DMS114 treated with DMSO at 0.1 percent for 48 hours (cell line): ENCODE data around the gene EDEM2.
"Not testable (repeated sequence)": the region's sequence is repeated elsewhere in the genome, so short reads cannot be mapped to it uniquely, and the experiment has no call there.

Source experiments
- DNase-seq: peaks from one replicate; lab custom pipeline; 2025; ENCODE audit not compliant: unreplicated experiment; lab: John Stamatoyannopoulos, UW

Gene EDEM2

DNA sequence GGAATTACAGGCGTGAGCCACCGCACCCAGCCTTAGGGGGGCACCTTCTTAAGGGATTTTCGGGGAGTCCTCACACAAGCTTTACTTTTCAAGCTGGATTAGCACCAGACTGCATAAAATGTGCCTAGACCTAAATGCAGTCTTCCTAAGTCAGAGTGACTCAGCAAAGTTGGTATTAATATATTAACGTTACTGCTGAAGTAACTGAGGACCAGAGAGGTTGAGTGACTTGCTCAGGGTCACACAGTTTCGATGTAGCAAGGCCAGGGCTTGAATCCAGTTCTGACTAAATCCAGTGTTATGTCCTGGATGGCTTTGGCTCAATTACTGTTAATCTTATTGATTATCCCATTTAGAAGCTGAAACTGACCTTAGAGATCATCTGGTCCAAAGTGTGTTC lies 13.4 kb downstream of the EDEM2 start:
- no peak for DNase-seq

DNA sequence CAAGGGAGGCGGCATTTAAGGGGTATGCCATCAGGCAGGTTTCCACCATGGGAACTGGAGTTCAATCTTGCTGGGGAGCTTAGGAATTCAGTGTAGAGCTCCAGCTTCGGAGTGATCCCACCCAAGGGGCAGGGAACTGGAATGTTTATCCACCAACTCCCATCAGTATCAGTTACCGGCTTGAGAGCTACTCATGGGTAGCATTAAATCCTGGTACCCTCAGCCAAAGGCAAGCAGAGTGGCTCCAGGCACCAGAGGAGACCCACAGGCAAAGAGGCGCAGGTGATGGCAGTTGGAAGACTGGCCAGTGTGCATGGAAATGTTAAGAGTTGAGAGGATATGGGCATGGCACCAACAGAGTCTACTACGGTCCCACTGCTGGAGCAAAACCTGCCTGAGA lies 14.1 kb downstream of the EDEM2 start:
- DNase-seq, result no peak

DNA sequence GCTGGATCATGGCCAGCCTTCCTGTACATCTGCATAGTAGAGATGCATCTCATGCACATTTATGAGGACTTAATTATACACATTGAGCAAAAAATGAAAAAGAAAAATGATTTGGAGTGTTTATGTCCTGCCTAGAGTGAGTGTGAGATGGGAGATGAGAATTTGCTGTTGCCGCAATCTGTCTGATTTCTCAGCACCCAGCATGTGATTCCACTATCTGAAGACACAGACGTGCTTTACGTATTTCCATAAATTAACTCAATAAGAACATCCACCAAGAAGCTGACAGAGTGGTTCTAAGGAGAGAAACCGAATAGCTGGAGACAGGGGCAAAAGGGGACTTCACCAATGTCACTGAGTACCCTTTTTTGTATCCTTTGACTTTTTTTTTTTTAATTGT lies 15.2 kb downstream of the EDEM2 start:
- DNase-seq, result no peak

DNA sequence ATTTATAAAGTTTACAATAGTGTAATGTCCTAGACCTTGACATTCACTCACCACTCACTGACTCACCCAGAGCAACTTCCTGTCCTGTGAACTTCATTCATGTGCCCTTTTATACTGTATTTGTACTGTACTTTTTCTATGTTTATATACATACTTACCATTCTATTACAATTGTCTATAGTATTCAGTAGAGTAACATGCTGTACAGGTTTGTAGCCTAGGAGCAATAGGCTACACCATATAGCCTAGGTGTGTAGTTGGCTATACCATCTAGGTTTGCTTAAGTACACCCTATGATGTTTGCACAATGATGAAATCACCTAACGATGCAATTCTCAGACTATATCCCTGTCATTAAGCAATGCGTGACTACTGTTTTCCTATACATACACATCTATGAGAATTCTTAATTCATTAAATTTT lies 17.5 kb downstream of the EDEM2 start:
- DNase-seq, result no peak

DNA sequence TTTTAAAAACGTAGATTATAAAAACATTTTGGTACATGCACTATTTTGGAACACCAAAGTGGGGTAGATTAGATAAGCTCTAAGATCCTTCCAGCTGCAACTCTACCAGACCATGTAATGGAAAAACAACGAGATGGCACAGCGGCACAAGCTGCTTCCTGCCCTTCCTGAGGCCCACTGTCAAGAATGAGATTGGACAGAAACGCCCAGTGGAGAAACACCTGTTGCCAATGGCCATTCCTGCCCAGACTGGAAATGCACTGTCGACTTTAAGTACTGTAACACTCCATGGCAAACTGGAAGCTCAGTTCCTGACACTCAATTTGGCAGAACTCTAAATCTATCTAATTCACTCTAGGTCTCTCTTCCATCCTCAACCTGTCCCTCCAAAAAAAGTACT lies 21.4 kb downstream of the EDEM2 start:
- no peak for DNase-seq

DNA sequence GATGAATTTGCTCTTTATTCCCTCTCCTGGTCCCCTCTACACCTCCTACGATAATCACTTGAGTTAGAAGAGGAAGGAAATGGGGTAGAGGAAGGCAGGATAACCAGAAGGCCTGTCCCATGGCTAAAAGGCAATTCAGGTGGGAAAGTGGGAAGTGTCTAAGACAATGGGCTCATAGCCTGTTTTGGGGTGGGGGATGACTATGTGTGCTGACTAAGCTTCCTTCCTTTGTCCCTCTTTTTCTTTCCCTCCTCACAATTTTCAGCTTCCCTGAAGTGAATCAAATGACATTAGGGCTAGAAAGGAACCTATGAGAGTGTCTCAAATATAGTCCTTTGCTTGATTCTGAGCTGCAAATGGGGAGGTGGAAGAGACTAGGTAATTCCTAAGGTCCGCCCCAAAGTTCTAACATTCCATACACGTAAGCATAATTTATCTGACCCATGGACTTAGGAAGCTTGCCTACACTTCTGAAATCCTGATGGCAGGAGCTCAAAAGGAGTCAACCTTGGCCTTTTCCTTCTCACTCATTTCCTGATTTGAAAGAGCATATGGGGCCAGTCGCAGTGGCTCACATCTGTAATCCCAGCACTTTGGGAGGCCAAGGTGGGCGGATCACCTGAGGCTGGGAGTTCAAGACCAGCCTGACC lies 24.3 kb downstream of the EDEM2 start:
- DNase-seq, result no peak

DNA sequence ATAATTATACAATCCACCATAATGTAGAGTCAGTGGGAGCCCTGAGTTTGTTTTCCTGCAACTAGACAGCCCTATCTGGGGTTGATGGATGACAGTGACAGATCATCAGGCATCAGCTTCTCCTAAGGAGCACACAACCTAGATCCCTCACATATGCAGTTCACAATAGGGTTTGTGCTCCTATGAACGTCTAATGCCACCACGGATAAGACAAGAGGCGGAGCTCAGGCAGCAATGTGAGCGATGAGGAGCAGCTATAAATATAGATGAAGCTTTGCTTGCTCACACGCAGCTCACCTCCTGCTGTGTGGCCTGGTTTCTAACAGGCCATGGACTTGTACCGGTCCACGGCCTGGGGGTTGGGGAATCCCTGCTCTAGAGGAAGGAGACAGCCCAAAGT lies 25.9 kb downstream of the EDEM2 start:
- no peak for DNase-seq

DNA sequence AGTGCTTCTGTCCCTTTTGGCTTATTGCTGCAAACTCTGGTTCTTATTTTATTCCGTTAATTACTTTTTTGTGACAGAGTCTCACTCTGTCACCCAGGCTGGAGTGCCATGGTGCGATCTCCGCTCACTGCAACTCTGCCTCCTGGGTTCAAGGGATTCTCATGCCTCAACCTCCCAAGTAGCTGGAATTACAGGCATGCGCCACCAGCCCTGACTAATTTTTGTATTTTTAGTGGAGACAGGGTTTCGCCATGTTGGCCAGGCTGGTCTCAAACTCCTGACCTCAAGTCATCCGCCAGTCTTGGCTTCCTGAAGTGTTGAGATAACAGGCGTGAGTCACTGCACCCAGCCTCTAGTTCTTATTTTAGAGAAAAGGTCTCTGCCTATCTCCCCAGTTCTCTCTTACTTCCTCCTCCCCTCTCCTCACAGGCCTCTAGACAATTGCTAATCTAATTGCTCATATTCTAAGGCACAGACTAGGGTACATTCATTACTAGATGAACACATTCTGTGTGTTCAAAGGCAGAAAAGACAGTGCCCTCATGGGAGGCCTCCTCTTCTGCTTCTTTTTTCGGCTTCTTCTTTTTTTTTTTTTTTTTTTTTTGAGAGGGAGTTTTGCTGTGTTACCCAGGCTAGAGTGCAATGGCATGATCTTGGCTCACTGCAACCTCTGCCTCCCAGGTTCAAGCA lies 27.0 kb downstream of the EDEM2 start:
- DNase-seq, result no peak

DNA sequence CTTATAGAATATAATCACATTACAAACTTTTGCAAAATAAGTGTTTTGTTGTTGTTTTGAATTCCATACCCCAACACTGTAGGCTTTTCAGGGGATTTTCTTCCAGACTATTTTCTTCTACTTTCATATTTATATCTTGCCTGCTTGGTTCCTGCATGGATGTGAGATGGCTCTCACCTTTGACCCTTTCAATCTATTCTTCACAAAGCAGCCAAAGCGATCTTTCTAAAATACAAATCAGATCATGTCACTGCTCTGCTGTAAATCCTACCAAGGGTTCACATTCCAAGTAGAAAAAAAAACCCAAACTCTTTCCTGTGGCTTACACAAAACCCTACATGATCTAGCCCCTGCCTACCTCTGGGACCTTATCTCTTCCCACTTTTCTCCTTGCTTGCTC lies 29.5 kb downstream of the EDEM2 start:
- DNase-seq, result no peak

DNA sequence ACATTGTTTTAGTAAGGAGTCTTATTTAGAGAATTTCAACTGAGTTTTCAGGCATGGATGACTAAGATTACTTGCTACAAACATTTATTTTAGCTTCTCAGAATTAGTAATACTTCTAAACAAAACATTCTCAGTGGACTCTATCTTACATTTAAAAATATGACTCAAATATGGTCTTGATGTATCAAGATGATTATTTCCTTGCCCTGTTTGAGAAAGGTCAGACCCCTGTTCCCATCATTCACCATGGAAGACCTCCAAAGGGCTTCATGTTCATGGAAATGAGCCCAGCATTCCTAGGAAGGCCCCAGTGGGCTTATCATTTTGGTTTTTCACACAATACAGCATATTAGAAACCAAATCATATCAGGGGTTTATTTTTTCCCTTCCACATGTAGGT lies 29.9 kb downstream of the EDEM2 start:
- no peak for DNase-seq

DNA sequence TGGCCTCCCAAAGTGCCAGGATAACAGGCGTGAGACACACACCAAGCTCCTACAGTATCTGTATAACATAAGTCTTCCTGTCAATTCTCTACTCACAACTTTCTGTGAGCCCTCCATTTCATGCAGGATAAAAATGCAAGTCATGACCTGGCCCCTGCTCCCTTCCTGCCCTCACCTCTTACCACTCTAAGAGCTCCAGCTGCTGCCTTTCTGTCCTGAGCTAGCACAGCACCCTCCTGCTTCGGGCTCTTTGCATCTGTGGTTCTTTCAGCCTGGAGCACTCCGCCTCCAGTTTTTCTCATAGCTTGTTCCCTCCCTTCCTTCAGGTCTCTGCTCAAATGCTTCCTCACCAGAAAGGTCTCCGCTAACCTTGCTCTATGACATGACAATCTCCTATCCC lies 30.9 kb downstream of the EDEM2 start:
- no peak for DNase-seq

DNA sequence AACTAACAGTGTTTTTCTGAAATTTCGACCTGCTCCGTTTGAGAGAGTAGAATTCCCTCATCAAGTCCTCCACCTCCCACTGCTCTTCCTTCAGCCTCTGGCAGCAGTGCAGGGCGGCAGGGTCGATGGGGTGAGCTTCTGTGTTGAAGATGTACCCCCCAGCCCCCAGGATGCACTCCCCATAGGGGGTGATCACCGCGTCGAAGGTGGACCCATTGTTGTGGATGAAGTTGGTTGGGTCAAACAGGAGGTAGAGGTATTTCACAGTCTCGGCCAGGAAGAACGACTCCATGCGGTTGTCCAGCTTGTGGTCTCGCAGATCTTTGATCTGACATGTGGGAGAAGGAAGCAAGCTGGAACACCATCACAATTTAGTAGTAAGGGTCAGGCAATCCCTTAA lies 31.5 kb downstream of the EDEM2 start:
- no peak for DNase-seq

DNA sequence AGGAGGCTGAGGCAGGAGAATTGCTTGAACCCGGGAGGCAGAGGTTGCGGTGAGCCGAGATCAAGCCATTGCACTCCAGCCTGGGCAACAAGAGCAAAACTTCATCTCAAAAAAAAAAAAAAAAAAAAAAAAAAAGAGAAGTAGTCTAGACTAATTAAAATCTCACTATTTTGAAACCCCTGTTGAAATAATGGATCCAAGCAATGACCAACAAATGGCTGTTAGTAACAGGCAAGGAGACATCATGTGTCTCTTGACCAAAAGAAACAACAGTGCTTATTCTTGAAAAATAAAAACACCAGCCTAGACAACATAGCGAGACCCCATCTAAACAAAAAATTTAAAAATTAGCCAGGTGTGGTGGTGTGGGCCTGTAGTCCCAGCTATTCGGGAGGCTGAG lies 34.9 kb downstream of the EDEM2 start:
- DNase-seq, result not testable (repeated sequence)

DNA sequence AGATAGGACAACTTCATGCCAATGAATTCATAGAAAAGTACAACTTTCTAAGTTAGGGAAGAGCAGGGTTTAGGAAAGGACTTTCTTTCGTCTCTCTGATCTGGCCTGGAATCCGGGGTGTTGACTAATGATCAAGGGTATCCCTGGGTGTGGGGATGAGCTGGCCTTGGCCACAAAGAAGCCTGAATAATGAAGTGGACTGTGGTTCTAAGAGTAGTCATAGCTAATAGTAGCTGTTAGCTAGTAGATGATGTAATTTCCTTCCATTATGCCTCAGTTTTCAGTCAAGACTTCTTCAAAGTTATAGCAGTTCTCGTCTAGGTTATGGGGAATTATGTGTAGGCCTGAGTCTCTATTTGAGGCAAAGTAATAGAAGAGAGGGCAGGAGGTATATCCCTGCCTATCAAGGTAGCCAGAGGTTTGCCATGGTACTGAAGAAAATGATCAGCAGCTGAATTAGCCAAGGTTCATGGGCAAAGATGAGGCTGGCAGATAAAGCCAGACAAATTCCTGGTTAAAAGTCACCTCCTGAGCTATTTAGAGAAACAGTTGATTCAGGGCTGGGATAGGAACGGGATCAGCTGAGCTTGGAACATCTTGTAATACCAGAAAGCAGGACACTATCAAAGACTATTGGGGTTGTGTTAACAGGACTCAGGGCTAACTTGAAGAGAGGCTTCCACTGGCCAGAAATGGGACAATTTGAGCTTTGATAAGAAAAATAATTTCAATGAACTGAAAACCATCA lies 35.8 kb downstream of the EDEM2 start:
- no peak for DNase-seq

DNA sequence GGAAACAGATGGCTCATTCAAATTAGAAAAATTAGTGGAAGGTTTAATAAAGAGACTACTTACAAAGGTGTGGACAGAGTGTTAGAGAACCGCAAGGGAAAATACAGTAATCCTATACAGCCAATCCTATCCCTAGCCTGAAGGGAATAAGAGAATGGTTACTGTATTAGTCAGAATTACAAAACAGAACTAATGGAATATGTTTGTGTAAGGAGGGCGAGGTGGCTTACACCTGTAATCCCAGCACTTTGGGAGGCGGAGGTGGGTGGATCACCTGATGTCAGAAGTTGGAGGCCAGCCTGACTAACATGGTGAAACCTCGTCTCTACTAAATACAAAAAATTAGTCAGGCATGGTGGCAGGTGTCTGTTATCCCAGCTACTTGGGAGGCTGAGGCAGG lies 38.2 kb downstream of the EDEM2 start:
- DNase-seq, result no peak

DNA sequence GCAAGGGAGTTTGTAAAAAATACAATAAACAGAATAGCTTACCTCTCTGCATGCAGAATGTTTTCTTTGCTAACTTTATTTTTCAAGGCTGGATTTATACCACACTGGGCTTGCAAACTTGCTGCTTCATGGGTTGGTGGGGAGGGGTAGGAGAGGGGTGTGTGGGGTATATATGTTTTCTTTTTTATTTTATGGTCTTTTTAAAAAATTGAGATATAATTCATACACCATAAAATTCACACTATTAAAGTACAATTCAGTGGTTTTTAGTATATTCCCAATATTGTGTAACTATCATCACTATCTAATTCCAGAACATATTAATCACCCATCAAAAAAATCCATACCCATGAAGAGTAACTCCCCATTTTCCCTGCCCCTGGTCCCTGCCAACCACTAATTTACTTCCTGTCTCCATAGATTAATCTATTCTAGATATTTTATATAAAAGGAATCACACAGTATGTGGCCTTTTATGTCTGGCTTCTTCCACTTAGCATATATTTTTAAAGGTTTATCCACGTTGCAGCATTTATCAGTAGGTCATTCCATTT lies 40.2 kb downstream of the EDEM2 start:
- DNase-seq, result no peak

DNA sequence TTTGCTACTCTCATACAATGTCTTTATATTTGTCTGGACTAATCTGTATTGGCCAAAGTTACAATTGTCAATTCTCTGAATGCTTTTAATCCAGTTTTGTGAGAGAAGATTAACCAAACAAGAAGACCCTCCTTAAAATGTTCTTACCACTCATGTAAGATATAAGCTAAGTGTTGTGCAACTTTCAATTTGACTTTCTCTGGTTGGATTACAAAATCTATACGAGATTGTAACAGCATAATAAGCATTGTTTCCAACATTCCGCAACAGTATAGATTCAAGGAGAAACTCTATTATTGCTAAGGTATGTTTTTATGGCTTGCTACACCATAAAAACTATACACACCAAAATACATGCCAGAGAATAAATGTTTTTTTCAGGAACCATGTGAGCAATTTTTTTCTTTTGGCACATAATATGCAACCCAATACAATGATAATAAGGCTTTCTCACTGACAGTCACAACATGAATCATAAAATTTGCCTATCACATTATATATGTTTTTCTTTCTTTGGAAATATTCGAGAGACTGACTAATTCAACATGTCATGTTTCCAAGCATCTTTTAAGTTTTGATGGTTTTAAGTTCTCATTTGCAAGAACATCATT lies 42.3 kb downstream of the EDEM2 start:
- DNase-seq, result no peak

DNA sequence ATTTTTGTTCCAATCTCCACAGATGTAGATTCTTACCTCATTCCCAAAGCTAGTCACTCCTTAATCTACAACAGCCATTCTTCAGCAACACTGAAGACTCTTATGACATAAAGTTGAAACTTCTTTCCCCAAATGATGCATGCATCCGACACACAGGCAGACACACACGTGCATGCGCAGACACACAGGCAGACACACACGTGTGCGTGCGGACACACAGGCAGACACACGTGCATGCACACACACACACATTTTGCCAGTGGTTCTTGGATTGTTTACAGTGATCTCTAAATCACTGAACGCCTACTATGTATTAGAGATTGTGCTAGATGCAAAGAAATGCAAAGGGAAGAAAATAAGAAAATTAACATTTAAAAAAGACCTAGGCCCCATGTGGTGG lies 45.5 kb downstream of the EDEM2 start:
- no peak for DNase-seq

DNA sequence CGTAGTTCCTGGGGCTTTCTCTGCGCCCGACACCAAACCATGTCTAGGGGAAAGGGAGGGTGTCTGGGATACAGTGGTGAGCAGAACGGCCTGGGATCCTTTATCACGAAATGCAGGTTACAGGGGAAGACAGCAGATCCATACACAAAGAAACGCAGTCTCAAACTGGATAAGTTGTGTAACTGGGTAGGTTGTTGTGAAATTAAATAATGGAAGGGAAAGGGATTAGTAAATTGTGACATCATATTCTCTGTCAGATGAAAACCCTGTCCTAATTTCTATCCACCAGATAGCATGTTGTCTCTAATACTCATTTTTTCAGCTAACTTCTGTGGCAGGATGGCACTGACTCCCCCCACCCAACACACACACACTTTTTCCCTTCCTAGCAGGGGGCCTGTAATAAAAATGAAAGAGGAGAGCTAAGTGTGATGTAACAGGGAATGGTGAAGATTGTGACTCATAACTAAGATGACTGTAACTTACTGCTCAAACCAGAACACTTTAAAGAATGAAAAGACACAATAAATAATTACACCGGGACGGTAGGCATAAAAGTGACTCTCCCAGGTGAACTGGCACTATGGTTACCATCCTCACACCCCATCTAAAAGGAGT lies 53.8 kb downstream of the EDEM2 start:
- DNase-seq, result no peak

DNA sequence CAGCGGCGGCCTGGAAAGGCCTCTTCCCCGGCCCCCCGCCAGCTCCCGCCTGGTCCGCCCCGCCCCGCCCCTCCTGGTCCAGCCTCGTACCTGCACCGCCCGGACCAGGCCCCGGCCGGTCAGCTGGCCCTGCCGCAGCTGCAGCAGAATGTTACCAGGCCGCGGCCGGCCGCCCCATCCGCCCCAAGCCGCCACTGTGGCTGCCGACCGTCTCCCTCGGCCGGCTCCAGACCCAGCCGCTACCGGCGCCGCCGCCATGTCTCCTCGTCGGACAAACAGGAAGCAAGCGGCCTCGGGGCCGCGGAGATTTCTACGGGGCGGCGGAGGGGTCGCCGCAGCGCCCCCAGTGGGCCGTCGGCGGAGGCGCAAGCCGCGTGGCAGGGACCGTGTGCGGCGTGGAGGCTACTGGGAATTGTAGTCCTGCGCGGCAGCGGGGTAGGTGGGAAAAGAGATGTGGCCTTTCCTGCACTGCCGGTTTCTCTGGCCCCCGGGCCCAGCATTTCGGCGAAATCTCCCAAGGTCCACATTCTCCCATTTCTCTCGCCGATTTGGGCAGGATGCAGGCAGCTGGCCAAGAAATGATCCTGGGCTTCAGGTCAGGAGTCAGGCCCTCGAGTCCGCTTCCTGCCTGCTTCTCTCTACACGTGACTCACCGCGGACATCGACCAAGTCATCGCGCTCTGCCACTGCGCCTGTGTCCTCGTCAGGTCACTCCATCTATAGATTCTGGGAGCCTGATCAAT lies 54.4 kb downstream of the EDEM2 start, which contains the start of gene TRPC4AP:
Gene TRPC4AP (minus strand): TSS at position 284 of the 743 bp plus-strand sequence. CDS start 26 bp downstream, at position 258.
- DNase-seq, result peak; percentile 69
